ENCODE measurements around the gene RRP8.
A peak's percentile ranks its signal among the peaks of the same experiment; 100 is the strongest.

The RRP8 gene

DNA sequence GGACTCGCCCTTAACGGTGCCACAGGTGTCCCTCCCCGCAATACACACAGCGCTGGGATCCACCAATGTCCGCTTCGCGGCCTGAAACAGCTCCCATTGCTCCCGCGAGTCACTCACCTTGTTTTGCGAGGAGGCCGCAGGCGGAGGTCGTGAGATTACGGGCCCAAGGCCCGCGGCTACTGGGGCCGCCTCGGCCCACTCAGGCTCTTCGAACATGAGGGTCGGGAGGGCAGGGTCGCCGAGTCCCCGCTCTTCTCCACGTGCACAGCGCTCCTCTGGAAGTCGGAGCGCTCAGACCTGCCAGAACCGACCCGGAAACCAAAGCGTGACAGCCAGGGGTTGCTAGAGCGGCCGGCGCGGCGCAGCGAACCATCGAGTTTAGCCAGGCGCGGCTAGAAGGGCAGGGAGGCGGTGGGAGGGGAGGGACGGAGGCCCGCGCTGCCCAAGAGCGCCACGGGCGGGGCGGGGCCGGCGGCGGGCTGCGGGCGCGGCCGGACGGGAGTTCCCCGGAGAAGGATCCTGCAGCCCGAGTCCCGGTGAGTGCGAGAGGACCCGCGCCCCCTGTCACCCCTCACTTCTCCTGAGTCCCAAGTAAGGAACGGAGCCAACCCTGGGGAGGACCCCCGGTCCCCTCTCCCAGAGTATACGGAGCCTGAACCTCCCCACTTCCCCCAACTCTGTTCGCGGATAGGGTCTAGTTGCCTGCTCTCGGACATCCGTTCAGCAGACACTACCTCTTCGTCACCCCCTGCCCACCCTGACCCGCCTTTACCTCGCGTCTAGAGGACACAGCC lies at the start of gene RRP8, which contains the start of gene ILK:
RRP8 (minus strand) TSS at position 330 of the 794 bp plus-strand sequence; CDS start at position 216, 114 bp downstream.
ILK (plus strand) TSS at position 488 of the 794 bp plus-strand sequence. CDS start 498 bp downstream, outside the sequence.
- peak; percentile 64 to 78 (median 68) for DNase-seq

DNA sequence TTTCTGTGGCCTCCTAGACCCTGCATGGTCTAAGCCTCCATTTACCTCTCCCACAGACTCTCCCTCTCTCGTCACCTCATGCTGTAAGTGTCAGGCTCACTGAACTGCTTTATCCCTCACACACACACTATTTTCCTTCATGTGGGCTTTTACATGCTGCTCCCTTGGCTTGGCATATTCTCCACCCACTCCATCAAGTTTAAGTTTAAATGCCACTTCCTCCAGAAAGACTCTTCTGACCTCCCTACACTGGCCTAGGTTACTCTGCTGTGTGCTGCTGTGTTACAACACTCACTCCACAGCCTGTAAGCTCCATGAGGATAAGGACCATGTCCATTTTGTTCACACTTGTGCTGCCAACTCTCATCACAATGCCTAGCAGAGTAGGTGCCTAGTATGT lies 49.7 kb upstream of the RRP8 start:
- no peak for DNase-seq

DNA sequence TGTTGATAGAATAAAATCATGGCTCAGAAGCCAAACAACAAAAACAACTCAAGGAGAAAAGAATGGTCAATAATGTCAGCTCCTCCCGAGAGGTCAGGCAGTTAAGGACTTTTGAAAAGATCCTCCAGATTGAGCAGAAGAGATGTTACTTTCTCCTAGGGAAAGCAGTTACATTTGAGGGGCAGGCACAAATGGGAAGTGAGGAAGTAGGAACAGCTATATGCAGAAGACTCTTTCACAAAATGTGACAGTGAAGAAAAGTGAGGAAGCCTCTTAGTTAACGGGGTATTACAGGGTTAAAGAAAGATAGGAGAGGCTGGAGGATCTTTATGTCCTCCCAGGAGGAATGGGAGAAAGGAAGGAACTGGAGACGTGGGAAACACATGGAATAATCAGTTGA lies 48.8 kb upstream of the RRP8 start:
- no peak for DNase-seq

DNA sequence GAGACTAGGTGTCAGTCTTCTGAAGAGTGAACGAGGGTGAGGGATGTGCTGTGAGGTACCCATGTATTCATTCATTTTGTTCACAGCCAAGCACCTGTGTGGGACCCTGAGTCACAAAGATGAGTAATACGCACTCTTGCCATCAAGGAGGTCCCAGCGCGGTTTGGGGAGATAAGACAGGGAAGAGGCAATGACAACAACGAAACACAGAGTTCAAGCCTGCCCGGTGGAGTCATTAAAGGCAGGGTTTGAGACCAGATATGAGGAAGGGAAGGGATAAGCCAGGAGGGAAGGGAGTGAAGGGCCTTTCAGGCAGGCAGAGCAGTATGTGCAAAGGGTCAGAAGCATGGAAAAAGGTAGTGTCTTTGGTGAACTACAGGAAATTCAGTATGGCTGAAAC lies 47.6 kb upstream of the RRP8 start:
- DNase-seq = no peak

DNA sequence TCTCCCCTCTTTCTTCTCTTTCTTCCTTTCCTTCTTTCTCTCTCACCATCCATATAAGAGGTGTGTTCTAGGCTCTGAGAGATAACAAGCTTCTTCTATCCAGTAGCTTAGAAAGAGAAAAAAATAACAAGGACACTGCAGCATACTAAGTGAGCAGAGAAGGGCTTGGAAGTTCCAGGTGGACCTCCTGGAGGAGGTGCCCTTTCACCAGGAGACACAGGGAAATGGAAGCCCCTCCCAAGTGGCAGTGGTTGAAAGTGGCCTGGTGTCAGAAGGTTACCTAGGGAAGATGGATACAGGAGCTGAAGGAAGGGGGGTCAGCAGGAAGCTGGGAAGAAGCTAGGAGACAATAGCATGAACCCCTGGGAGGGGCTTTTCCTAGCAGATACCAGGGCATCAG lies 46.7 kb upstream of the RRP8 start:
- no peak for DNase-seq

DNA sequence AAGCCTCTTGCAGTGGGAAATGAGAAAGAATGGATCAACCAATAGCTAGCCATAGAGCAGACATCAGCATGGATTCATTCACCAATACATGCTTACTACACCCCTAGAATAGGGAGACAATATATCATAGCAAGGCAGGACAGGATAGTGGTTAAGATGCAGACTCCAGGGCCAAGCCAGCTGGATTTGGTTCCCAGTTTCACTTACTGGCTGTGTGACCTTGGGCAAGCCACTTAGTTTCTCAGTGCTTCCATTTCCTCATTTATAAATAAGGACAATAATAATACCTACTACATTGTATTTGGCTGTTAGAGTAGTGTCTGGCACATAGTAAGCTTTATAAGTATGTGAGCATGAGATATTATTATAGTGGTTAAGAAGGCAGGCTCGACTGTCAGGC lies 45.1 kb upstream of the RRP8 start:
- no peak for DNase-seq

DNA sequence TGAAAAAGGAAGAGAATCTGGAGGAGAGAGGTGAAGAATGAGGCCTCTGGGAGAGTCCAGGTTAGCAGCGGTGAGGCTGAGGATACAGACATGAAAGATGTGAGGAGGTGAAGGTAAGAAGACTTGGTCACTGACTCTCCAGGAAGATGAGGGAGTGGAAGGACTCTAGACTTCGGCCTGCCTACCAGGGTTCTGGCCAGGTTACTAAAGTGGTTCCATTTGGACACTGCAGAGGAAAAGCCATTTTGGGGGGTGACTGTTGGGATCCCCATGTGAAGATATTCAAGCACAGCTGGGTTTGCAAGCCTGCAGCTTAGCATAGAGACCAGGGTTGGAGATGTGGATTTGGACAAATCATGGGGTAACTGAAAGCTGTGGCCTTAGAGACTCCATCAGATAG lies 44.4 kb upstream of the RRP8 start:
- DNase-seq = no peak

DNA sequence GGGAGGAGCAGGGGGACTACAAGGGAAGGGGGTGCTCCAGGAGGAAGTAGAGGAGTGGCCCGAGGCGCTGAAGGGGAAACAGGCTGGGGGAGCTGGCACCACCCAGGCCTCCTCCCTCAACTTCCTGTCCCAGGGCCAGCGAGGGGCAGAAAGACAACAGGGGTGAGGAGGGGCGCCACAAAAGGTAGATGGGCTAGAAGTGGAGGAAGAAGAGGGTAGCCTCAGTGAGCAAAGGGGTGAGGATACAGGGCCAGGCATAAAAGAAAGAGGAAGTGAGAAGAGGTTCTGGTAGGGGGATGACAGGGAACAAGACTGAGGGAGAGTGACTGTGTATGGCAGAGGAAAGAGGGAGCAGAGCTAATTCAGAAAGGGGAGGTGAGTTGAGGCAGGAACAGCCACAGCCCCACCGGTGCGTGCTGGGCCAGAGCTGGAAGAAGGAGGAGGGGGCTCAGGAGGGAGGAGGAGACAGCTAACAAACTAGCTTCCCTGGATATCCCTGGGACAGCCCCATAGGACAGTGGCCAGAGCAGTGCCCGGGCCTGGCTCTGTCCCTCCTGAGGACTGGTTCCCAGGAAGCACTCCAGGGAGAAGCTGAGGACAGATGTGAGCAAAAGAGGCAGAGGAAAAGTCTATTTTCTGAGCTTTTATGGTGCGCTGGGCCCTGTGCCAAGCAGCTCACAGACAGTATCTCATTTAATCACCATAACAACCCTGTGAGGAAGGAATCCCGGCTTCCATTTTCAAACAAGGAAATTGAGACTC lies 43.7 kb upstream of the RRP8 start:
- peak in 5 of 6 experiments; percentile 18 to 43 (median 34) for DNase-seq

DNA sequence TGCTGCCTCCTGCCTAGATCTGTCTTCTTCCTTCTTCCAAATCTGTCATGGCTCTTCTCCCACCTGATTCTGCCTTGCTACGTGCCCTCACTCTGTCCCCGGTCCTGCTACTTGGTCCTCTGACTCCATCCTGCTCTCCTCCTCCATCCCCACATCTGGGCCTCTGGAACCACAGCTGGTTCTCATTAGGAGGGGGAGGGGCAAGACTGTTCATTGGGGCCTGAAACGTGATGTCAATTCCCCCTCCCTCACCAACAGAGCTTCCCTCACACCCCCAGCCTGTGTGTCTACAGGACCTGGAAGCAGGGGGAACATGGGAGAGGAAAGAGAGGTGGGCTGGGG lies 43.1 kb upstream of the RRP8 start:
- DNase-seq = no peak

DNA sequence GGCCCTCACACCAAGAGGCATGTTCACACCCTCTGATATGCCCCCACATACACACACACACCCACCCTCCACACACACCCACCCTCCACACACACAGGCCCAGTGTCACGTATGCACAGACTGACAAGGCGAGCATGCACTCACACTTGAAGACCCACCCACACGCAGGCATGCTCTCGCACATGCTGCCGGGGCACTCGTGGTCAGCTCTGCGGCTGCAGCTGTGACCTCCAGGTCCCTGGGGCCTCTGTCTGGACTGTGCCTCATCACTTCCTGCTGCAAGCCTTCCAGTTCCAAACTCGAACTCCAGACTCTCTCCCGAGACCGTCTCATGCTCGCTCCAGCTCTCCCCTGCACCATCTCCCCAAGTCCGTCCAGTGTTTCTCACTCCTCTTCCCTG lies 42.7 kb upstream of the RRP8 start:
- DNase-seq = no peak

DNA sequence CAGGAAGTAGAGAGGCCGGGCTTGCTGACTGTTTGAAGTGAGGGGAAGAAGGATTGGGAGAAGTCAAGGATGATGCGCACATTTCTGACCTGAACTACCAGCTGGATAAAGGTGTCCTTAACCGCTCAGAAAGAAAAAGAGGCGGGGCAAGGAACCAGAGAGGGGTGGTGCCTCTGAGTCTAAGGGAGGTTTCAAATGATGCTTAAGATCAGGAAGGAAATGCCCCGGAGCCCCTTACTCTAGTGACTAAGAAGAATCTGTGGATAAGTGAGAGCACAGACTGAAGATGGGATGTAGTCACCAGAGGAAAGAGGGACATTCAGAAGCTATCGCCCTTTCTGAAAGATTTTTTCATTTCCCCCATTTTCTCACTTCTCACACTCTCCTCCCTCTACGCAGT lies 39.5 kb upstream of the RRP8 start:
- DNase-seq = no peak

DNA sequence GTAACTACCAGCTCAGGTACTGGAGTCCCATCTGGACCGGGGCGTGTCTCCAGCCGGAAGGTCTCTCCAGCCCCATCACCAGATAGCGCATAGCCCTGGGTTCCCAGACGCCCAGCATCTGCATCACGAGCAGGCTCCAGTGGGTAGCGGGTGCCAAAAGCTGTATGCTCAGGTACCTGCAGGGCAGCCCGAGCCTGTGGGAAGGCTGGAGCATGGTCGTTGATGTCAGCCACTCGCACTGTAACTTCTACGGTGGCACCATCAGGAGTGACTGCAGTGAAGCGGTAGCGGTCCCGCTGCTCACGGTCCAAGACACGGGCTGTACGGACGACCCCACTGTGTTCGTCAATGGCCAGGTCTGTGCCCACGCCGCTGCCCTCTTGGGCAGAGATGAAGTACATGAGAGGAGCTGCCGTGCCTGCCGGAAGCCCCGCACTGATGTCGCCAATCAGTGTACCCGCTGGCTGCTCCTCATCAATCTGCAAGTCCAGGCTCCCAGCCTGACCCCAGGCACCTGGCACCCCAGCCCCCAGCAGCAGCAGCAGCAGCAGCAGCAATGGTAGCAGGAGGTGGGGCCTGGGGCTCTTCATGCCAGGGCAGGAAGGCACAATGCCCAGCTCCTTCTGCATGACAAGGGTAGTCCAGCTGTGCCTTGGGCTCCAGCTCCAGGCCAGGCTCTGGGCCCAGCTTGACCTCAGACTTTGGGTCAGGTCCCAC lies 37.7 kb upstream of the RRP8 start:
- no peak for DNase-seq

DNA sequence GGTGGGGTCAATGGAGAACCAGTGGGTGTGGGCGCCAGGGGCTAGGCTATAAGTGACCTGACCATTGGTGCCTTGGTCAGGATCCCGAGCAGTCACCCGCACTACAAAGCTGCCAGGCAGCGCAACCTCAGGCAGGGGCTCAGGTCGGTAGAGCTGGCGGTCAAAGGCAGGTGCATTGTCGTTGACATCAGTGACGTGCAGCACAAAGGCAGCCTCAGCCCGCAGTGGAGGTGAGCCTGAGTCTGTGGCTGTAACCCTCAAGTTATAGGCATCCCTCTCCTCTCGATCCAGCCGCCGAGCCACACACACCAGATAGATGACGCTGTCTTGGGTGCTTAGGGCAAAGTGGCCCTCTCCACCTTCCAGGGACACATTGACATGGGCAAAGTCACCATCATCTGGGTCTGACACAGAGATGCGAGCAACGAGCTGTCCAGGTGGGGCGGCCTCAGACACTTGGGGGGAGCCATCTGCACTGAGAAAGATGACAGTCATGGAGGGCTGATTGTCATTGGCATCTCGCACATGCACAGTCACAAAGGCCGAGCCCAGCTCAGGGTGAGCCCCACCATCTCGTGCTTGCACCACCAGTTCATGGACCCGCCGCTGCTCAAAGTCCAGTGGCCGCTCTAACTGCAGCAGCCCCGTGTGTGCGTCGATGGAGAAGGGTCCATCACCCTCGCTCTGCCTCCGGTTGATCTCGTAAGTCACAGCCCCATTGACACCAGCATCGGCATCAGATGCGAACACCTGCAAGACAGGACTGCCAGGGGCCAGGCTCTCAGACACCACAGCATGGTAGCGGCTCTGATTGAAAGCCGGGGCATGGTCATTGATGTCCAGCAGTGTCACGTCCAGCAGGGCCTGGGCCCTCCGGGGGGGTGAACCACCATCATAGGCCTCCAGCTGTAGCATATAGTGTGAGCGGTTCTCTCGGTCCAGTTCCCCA lies 36.9 kb upstream of the RRP8 start:
- no peak for DNase-seq

DNA sequence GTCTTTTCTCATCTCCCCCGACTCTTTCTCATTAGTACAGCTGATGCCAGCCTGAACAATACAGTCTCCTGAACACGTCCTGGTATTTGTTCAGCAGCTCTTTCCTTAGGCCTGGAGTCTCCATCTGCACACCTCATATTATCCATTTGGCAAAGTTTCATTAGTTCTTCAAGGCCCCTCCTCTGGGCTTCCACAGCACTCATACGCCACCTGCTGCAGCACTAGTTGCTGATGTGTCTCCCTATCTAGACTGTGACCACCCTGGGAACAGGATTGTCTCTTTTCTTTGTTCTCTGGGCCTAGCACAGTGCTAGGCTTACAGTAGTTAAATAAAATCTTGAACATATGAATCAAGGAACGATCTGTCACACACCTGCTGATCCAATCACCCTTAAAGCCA lies 35.0 kb upstream of the RRP8 start:
- no peak for DNase-seq

DNA sequence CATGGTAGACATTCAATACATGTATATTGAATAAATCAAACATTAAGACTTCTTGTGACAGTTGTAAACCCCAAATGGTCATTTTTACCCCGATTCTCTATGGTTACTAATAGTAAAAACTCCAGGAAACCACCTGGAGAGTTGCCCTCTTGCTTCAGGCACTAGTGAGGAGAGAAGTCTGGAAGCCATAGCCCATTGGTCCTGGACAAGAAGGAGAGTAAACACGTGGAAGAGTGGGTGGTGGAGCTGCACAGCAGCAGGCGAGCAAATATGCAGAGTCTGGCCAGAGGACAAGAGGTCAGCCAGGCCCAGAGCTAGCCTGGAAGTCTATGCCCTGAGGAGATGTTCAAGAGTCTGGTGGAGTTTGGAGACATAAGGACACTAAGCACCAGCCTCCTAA lies 34.5 kb upstream of the RRP8 start:
- DNase-seq = no peak

DNA sequence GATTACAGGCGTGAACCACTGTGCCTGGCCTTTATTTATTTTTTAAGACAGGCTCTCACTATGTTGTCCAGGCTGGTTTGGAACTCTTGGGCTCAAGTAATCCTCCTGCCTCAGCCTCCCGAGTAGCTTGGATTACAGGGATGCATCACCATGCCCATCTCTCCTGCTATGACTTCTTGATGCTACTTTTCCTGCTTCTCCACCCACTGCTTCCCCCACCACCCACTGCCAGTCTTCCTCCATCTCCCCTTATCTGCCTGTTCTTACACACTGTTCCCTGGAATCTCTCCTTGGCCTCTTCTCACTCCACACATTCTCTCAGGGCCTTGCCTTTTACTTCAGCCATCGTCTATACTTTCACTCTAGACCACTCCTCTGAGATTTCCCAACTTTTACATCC lies 33.1 kb upstream of the RRP8 start:
- DNase-seq = no peak

DNA sequence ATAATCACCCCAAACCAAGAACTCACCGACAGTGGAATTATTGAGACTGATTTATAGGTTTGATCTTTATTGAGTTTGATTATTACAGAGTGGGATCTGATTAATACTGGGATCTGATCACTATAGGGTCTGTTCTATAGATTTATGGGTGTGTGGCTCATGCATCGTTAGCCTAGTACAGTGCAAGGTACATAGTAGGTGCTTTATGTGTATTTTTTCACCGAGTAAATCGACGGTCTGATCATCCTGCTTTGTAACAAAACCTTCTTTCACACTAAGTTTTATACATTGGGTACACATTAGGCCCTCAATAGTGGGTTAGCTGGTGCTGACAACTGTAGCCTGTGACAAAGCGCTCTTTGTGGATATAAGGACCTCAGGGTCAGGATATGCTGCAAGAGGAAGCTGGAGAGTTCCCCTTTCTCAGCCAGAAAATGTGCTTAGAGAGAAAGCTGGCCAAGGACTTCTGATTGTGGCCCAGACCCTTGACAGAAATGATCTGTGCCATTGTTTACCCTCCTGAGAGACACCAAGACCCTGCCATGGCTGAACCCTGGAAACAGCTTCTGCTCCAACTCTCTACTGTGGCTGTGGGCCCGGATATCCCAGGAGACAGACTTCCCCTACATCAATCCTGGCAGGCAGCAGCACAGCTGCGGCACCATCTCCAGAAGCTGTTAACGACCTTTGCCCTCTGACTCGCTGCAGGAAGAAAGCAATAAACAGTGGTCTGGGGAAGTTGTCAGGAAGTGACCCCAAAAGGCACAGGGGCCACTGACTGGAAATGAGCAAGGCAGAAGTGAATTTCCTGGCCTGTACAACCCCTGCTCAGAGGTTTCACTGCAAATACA lies 31.9 kb upstream of the RRP8 start:
- no peak for DNase-seq

DNA sequence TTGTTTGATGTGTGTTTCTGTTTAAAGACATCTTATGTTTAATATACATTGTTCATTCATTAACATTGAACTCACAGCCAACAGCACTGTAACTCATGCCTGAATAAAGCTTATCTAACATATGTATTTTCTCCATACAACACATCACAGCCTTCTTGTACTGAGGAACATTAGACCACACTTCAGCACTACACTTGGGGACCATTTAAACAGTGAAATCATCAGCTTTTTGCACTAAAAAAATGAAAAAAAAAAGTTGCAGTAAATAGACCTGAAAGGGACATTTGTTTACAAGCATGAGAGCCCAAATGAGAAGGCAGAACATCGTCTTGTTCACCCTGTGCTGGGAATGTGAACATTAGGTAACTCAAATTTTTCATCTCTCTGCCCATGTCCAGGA lies 31.1 kb upstream of the RRP8 start:
- no peak for DNase-seq

DNA sequence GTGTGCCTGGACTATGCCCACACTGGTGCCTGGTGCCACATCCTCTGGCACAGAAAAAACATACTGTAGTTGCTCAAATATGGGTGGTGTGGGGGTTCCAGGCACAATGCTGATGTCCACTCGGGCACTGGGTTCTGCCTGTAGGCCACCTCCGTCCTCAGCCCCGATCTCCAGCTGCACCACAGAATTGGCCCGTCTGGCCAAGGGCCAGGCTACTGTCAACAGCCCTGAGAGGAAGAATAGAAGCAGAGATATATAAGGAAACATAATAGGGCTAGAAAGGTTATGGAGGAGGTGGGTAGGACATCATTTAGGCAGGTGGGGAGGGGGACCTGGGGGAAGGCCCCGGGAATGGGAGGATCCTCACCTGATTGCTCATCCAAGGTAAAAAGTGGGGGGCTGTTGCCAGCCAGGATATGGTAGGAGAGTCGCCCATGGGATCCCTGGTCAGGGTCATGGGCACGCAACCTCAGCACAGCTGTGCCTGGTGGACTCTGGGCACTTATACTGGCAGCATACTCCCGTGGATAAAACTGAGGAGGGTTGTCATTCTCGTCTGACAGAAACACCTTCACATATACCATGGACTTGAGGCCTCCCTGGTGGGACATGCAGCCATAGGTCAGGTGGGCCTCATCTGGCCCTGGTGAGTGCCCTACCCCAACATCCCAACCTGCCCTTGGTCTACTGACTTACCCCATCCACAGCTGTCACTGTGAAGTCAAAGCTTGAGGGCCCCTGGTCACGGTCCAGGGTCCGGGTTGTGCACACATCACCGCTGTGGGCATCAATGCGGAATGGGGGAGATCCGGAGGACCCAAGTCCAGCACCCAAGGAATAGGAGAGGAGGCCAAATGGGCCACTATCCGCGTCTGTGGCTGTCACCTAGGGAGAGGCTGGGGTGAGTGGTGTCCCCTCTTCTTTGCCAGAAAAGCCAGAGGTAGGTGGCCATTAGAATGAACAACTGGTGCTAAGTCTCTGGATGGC lies 30.3 kb upstream of the RRP8 start:
- no peak for DNase-seq

All from stimulated activated naive CD4-positive, alpha-beta T cell (primary cell).